PC-9 (cell line): Measurements from ENCODE around the gene DLG2. TPM values are rescaled to one million over a fixed set of nuclear protein-coding genes. Genes with fewer than 3 reads are reported as not detected.

Experiments used
- BruUV-seq: library from RNA; stranded (reverse); fragments of 400-500 nt; replicated peaks from 2 replicates; lab custom pipeline; 2021; lab: Mats Ljungman, UMichigan
- CTCF ChIA-PET: fragments of 300-600 bp; sonication (Branson Sonifier 250); formaldehyde crosslinking; loops from one replicate; lab custom pipeline; 2022; ENCODE audit warnings: antibody characterized with exemption; lab: Charles Lee
- POLR2A ChIA-PET: fragments of 300-600 bp; sonication (Branson Sonifier 250); formaldehyde crosslinking; loops from one replicate; lab custom pipeline; 2022; ENCODE audit warnings: antibody characterized with exemption; ENCODE audit not compliant: unreplicated experiment; lab: Charles Lee
- DNase-seq, 2 experiments: peaks; one replicate each; pipeline versions ENCODE4 v3.0.0 to v3.0.0-alpha.2; 2015 to 2022; ENCODE audit warnings: mixed read lengths in 1 of 2
- H2AFZ ChIP-seq: fragments of 200-600 bp; sonication (generic); 2 replicates; pipeline ENCODE4 v1.8.1; 2017; ENCODE audit warnings: antibody characterized with exemption
- H3F3A ChIP-seq: fragments of 200-600 bp; sonication (generic); 2 replicates; pipeline ENCODE4 v1.8.1; 2017; ENCODE audit warnings: antibody characterized with exemption, mild to moderate bottlenecking, low read depth; ENCODE audit not compliant: insufficient read depth
- H3K27ac ChIP-seq: fragments of 200-600 bp; sonication (generic); 2 replicates; pipeline ENCODE4 v1.6.1; 2016; ENCODE audit warnings: mixed run types
- H3K27me3 ChIP-seq: fragments of 200-600 bp; sonication (generic); 2 replicates; pipeline ENCODE4 v1.6.1; 2016; ENCODE audit warnings: low read depth, mixed run types; ENCODE audit not compliant: insufficient read depth
- H3K36me3 ChIP-seq: fragments of 200-600 bp; sonication (generic); 2 replicates; pipeline ENCODE4 v1.6.1; 2016; ENCODE audit warnings: low read depth, mixed run types
- H3K4me1 ChIP-seq: fragments of 200-600 bp; sonication (generic); replicated peaks from 2 replicates; pipeline ENCODE4 v1.6.1; 2016; ENCODE audit warnings: mixed run types; ENCODE audit not compliant: insufficient read depth
- H3K4me2 ChIP-seq: fragments of 200-600 bp; sonication (generic); 2 replicates; pipeline ENCODE4 v1.6.1; 2017; ENCODE audit warnings: mixed run types
- H3K4me3 ChIP-seq: fragments of 200-600 bp; sonication (generic); 2 replicates; pipeline ENCODE4 v1.6.1; 2016; ENCODE audit warnings: mixed run types
- H3K79me2 ChIP-seq: fragments of 200-600 bp; sonication (generic); 2 replicates; pipeline ENCODE4 v1.6.1; 2017; ENCODE audit warnings: low read depth, mixed run types
- H3K9me2 ChIP-seq: fragments of 200-600 bp; sonication (generic); 2 replicates; pipeline ENCODE4 v1.8.1; 2017; ENCODE audit warnings: mild to moderate bottlenecking; ENCODE audit not compliant: insufficient read depth
- H3K9me3 ChIP-seq: fragments of 200-600 bp; sonication (generic); 2 replicates; pipeline ENCODE4 v1.8.1; 2016; ENCODE audit warnings: low read depth; ENCODE audit not compliant: insufficient read depth
- H4K20me1 ChIP-seq: fragments of 200-600 bp; sonication (generic); 2 replicates; pipeline ENCODE4 v1.8.1; 2017; ENCODE audit not compliant: insufficient read depth
- EZH2 ChIP-seq: fragments of 200-600 bp; sonication (generic); IDR thresholded peaks from 2 replicates; pipeline ENCODE4 v1.8.0; 2017; ENCODE audit warnings: antibody characterized with exemption, low read depth
- intact Hi-C: fragments of 100-400 bp; cut with micrococcal nuclease; formaldehyde crosslinking; loops from one replicate; pipeline ENCODE4 v1.10.0; 2022; ENCODE audit not compliant: unreplicated experiment
- total RNA-seq: library from RNA; stranded (reverse); gene quantifications from 2 replicates; pipeline ENCODE4 v1.2.3, GENCODE V29; 2021
- TF ChIP-seq, protein P1 (sequence below): fragments of 200-600 bp; sonication (generic); conservative IDR thresholded peaks from 2 replicates; pipeline ENCODE4 v1.6.1; 2017; ENCODE audit warnings: mixed run types, antibody characterized with exemption, mild to moderate bottlenecking, moderate library complexity

The DLG2 gene
- total RNA-seq, 1 experiment from 2014 or later = 6.4 TPM

DNA sequence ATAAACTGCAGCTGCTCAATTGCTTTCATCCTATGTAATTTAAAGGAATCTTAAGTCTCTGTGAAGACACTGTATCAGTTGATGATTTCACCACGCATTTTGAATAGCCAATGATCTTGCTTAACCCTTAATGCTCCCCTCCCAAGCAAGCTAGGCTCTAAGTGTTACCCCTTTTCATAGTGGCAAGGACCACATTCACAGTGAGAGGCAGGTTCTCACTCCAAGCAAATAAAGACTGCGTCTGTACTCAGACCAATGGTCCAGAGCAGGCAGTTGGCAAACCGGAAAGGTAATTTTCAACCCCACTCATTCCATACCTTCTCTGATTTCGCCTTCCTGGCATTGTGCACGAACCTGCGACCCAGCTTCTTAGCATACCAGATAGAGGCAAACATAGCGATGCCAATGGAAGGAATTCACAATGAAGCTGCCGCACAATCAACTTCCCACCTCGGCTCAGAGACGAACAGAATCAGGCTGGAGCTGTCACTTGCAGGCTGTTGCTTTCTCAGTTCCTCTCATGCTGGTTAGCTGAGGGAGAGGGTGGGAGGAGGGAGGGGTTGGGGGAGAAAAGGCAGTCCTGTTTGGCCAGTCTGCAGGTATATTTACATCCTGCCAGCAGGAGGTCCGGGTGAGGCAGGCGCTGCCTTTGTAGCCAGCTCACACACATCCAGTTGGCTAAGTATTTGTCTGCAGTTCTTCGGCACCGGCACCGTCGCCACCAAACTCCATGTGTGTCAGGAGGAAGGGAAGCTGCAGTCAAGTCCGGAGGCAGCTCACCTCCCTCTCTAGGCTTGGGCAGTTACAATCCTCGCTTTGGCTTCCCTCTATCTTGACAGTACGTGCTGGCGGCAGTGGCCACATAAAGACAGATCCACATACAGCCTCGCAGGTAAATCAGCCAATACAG, 1189.8 kb downstream of the DLG2 start:
- Histone ChIP-seq H3K9me2 (no peaks in the 10 kb centered on the region), H2AFZ (peak overlapping the region; percentile 53; the same call in 1 of the 2 replicates), H3K4me3 (peak overlapping the region; percentile 41; the same call in 1 of the 2 replicates), H3K4me1 (no peaks in the 10 kb centered on the region), H3K27me3 (no peaks in the 10 kb centered on the region), H3K9me3 (no peaks in the 10 kb centered on the region), H3K36me3 (no peaks in the 10 kb centered on the region), H3K79me2 (no peaks in the 10 kb centered on the region), H4K20me1 (no peaks in the 10 kb centered on the region), H3K27ac (no peak overlapping the region), H3F3A (no peaks in the 10 kb centered on the region), H3K4me2 (peak overlapping the region; percentile 63)
- ChIA-PET POLR2A (interaction anchor here (0.5 to 0.7 kb wide), 2 partner anchors 25 to 273 kb away, joined by 3 to 4 read pairs; no protein-coding TSS in a partner anchor), CTCF (no interaction called here)
- peak in 1 of 2 experiments; percentile 39 for DNase-seq
- intact Hi-C loops = no loop called here
- BruUV-seq = no TSS peak
- TF ChIP-seq, protein P1, sequence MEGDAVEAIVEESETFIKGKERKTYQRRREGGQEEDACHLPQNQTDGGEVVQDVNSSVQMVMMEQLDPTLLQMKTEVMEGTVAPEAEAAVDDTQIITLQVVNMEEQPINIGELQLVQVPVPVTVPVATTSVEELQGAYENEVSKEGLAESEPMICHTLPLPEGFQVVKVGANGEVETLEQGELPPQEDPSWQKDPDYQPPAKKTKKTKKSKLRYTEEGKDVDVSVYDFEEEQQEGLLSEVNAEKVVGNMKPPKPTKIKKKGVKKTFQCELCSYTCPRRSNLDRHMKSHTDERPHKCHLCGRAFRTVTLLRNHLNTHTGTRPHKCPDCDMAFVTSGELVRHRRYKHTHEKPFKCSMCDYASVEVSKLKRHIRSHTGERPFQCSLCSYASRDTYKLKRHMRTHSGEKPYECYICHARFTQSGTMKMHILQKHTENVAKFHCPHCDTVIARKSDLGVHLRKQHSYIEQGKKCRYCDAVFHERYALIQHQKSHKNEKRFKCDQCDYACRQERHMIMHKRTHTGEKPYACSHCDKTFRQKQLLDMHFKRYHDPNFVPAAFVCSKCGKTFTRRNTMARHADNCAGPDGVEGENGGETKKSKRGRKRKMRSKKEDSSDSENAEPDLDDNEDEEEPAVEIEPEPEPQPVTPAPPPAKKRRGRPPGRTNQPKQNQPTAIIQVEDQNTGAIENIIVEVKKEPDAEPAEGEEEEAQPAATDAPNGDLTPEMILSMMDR = no peak
- TF ChIP-seq EZH2 = no peak

DNA sequence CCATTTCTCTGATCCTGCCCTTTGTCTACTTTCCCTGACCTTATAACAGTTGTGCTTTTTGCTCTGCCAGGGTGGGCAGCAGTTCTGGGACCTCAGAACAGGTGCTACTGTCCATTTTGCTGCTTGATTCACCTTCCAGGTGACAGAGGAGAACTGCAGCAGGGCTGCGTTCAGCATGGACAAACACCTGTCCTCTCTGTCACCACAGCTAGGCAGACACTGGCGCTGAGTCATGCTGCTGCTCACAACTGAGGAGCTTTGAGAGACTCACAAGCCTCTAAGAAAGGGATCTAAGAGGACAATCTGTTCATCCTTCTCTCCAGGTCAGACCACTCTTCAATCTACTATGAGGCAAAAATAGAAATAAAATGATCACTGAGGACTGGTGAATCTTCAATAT, 1196.5 kb downstream of the DLG2 start:
- H3K4me2 ChIP-seq = no peak overlapping the region
- ChIA-PET CTCF (no interaction called here), POLR2A (no interaction called here)
- no peak overlapping the region for H2AFZ ChIP-seq
- no peak for TF ChIP-seq EZH2
- TF ChIP-seq, protein P1 = no peak
- H3K9me3 ChIP-seq = no peaks in the 10 kb centered on the region
- no peaks in the 10 kb centered on the region for H3K36me3 ChIP-seq
- intact Hi-C loops = no loop called here
- no peaks in the 10 kb centered on the region for H3K79me2 ChIP-seq
- no peaks in the 10 kb centered on the region for H3K4me1 ChIP-seq
- H3K27ac ChIP-seq = no peak overlapping the region
- no peaks in the 10 kb centered on the region for H3K9me2 ChIP-seq
- no TSS peak for BruUV-seq
- H3K27me3 ChIP-seq = no peaks in the 10 kb centered on the region
- H3F3A ChIP-seq = no peaks in the 10 kb centered on the region
- H4K20me1 ChIP-seq = no peaks in the 10 kb centered on the region
- no peak overlapping the region for H3K4me3 ChIP-seq
- DNase-seq = peak in 1 of 2 experiments; percentile 19

DNA sequence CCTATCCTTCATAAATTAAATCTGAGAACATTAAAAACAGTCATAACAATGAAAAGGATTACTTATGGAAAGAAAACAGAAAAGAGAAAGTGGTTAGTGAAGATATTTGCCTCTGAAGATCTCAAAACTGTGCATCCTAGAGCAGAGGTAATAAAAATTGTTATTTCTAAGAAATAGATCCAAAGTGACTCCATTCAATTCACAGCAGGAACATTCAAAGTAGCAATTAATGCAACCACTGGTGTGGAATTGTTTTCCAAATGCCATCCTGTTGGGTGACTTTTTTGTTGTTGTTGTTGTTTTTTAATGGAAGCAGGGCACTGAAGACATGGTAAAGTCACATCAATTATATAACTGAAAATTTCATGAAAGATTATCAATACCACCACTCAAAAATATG, 1201.5 kb downstream of the DLG2 start:
- Histone ChIP-seq H3K9me2 (no peaks in the 10 kb centered on the region), H3K79me2 (no peaks in the 10 kb centered on the region), H2AFZ (no peak overlapping the region), H3K4me3 (no peak overlapping the region), H3F3A (no peaks in the 10 kb centered on the region), H3K27ac (no peak overlapping the region), H3K27me3 (no peaks in the 10 kb centered on the region), H3K4me1 (no peaks in the 10 kb centered on the region), H3K4me2 (no peak overlapping the region), H3K36me3 (no peaks in the 10 kb centered on the region), H3K9me3 (no peaks in the 10 kb centered on the region), H4K20me1 (no peaks in the 10 kb centered on the region)
- DNase-seq = no peak
- ChIA-PET CTCF (no interaction called here), POLR2A (no interaction called here)
- no TSS peak for BruUV-seq
- intact Hi-C loops = no loop called here
- no peak for TF ChIP-seq EZH2
- TF ChIP-seq, protein P1 = no peak
